ENCODE results near the gene GJA5.

The GJA5 gene

DNA sequence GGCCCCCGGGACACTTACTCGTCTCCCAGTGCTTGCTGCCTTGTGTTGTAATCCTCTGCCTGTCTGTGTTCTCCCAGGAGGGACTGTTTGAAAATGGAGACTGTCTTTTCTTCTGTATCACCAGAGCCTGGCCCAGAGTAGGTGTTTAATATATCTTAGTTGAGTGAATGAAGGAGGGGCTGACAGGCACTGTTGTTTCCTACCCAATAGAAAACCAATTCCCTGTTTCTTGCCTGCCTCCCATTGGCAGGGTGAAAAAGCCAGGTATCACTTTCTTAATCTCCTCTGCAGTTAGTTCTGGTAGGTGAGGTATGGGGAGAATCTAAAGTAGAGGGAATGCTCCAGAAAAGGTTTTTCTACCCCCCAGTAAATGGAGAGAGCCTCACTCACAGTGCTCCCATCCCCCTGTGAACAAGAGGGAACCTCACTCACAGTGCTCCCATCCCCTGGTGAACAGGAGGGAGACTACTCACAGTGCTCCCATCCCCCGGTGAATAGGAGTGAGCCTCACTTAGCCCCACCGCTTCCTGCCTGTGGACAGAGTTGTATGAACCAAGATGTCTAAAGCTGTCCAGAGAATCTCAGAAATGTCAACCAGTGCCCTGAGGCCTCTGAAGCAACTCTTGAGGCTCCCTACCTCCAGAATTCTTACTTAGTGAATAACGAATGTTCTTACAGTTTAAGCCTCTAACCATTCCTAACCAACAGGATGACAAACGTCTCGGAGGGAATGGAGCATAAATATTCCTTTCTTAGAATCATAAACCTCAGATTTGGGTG, at the start of gene GJA5:
Gene GJA5 (minus strand): TSS at position 122 of the 780 bp plus-strand sequence. CDS start 1,364 bp downstream, outside the sequence.
- H3K27ac ChIP-seq, result peak within 1 kb of the TSS in 4 of 11 experiments; percentile 16 to 61 (median 24); a peak in 3 of 22 replicates
- no peaks in the 10 kb centered on the region for H3K27me3 ChIP-seq
- peak within 1 kb of the TSS in 9 of 11 experiments; percentile 14 to 95 (median 86); a peak in 16 of 22 replicates for H3K4me2 ChIP-seq
- no peak for TF ChIP-seq Cebpa-rat (IDR thresholded peaks at IDR 0.05)
- peaks cover 19 to 81% (median 66%) of the 10 kb centered on the region in 10 experiments for H3K4me1 ChIP-seq
- H3K36me3 ChIP-seq, result no peaks in the 10 kb centered on the region
- no peaks in the 10 kb centered on the region; a peak in 1 of 22 replicates for H3K9me3 ChIP-seq (replicated peaks in 1 of 11)
- no peaks in the 10 kb centered on the region for H4K20me1 ChIP-seq
- no peak within 1 kb of the TSS for H3K4me3 ChIP-seq
- no peak within 1 kb of the TSS for H3K9ac ChIP-seq

DNA sequence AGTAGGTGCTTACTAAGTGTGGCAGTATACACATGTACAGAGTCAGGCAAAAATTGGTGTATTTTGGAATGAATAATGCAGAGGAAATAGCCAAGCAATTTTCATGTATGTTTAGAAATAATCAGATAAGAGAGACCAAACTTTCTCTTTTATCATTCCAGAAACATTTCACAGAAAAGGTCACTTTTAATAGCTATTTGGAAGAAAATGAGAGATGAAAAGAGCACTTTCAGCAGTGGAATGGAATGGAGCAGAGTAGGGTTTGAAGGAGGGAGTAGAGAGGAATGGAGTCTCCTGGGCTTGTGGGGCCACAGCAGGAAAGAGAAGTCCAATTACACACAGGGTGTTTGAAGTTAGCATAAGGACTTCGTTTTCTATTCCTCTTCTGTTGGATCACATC, 48.8 kb upstream of the GJA5 start:
- H4K20me1 ChIP-seq, result no peaks in the 10 kb centered on the region
- no peak overlapping the region for H3K27ac ChIP-seq
- no peak for TF ChIP-seq Cebpa-rat (IDR thresholded peaks at IDR 0.05)
- no peaks in the 10 kb centered on the region for H3K36me3 ChIP-seq
- H3K9me3 ChIP-seq (replicated peaks in 1 of 11), result no peaks in the 10 kb centered on the region
- no peaks in the 10 kb centered on the region for H3K27me3 ChIP-seq
- H3K9ac ChIP-seq, result no peak overlapping the region
- H3K4me1 ChIP-seq, result peaks cover 0 to 11% (median 0%) of the 10 kb centered on the region in 10 experiments; a peak in 6 of 20 replicates
- H3K4me3 ChIP-seq, result no peak overlapping the region
- H3K4me2 ChIP-seq, result no peak overlapping the region

DNA sequence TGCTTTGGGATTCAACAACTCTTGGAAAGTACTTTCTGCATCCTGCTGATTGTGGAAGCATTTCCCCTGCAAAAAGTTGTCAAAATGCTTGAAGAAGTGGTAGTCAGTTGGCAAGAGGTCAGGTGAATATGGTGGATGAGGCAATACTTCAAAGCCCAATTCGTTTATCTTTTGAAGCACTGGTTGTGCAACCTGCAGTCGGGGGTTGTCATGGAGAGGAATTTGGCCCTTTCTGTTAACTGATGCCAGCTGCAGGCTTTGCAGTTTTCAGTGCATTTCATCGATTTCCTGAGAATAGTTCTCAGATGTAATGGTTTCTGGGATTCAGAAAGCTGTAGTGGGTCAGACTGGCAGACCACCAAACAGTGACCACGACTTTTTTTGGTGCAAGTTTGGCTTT, 47.6 kb upstream of the GJA5 start:
- Histone ChIP-seq H3K27me3 (no peaks in the 10 kb centered on the region), H3K4me2 (no peak overlapping the region), H3K27ac (no peak overlapping the region), H3K4me1 (peaks cover 0 to 7% (median 0%) of the 10 kb centered on the region in 10 experiments; a peak in 6 of 20 replicates), H3K9me3 (replicated peaks in 1 of 11) (no peaks in the 10 kb centered on the region), H3K36me3 (no peaks in the 10 kb centered on the region), H3K4me3 (no peak overlapping the region), H4K20me1 (no peaks in the 10 kb centered on the region), H3K9ac (no peak overlapping the region)
- peak in 2 of 11 experiments; percentile 35 to 52; a peak in 2 of 22 replicates for TF ChIP-seq Cebpa-rat (IDR thresholded peaks at IDR 0.05)

DNA sequence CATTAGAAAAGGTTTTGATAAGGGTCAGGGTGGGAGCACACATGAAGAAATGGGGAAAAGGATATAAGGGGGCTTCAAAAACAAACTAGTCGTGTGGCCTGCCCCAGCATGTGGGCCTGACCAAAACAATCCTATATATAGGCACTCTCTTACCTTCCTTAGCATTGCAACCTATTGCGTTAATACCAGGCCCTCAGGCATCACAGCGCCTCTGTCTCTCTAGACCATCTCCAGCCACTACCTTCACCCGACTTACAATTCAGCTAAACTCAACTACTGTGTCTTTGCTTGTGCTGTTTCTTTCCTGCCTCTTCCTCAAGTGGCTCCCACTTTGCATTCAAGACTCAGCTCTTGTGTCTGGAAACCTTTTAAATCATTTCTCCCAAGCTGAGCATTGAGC, 47.0 kb upstream of the GJA5 start:
- Histone ChIP-seq H3K36me3 (no peaks in the 10 kb centered on the region), H3K27me3 (no peaks in the 10 kb centered on the region), H3K4me3 (no peak overlapping the region), H3K4me2 (no peak overlapping the region), H4K20me1 (no peaks in the 10 kb centered on the region), H3K9ac (no peak overlapping the region), H3K4me1 (peaks cover 0 to 1% (median 0%) of the 10 kb centered on the region in 10 experiments; a peak in 2 of 20 replicates), H3K9me3 (replicated peaks in 1 of 11) (no peaks in the 10 kb centered on the region), H3K27ac (no peak overlapping the region)
- TF ChIP-seq Cebpa-rat (IDR thresholded peaks at IDR 0.05), result no peak

DNA sequence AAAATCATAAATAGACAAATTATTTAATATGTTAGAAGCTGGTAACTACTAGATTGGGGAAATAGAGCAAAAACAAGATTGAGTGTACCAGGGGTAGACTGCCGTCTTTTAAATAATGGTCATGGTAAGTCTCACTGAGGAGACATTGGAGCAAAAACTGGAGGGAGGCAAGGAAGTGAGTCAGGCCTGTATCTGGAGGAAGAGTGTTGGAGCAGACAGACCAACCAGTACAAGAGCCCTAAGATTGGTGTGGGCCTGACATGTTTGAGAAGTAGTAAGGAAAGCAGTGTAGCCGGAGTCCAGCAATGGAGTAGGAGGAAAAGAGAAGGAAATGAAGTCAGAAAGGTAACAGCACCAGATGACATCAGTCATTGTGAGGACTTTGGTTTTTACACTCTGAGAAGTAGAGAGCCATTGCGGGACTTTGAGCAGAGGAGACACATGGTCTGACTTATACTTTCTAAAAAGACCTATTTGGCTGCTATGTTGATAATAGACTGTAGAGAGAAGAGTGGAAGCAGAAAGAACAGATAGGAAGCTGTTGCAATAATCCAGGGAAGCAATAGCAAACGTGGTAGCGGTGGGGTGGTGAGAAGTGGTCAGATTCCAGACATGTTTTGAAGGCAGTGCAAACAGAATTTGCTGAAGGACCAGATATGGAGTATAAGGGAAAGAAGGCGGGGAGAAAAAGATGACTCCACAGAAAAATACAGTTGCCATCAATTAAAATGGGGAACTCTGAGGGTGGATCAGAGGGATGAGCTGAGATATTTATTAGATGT, 44.7 kb upstream of the GJA5 start:
- peaks cover 0 to 7% (median 0%) of the 10 kb centered on the region in 11 experiments; a peak in 5 of 22 replicates for H3K9me3 ChIP-seq (replicated peaks in 1 of 11)

DNA sequence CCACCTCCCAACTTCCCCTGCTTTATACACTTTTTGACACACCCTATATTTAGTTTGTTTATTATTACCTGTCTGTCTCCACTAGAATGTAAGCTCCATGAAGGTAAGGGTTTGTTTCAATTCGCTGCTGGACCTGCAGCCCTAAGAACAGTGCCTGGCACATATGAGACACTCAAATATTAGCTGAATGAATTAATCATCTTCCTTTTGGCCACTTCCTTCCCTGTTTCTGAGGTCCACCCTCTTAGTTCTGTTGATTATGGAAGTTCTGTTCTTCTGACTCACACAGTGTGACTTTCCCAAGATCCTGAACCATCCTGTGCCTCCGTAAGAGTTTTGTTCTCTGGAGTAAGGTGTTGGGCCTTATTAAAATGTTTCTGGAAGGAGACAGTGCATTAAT, 40.4 kb upstream of the GJA5 start:
- peaks cover 5 to 24% (median 17%) of the 10 kb centered on the region in 10 experiments; a peak in 19 of 20 replicates for H3K4me1 ChIP-seq
- no peaks in the 10 kb centered on the region for H3K36me3 ChIP-seq
- H3K27ac ChIP-seq, result no peak overlapping the region
- H3K4me3 ChIP-seq, result no peak overlapping the region
- H3K9ac ChIP-seq, result no peak overlapping the region
- peak overlapping the region in 3 of 11 experiments; percentile 17 to 57 (median 51); a peak in 6 of 22 replicates for H3K4me2 ChIP-seq
- H3K27me3 ChIP-seq, result no peaks in the 10 kb centered on the region
- peaks cover 0 to 13% (median 0%) of the 10 kb centered on the region in 11 experiments; a peak in 5 of 22 replicates for H3K9me3 ChIP-seq (replicated peaks in 1 of 11)
- H4K20me1 ChIP-seq, result no peaks in the 10 kb centered on the region
- TF ChIP-seq Cebpa-rat (IDR thresholded peaks at IDR 0.05), result no peak

More for the DNA sequence above, 44.7 kb upstream of the GJA5 start:
- Histone ChIP-seq H3K27ac (no peak overlapping the region), H3K9ac (no peak overlapping the region), H3K4me3 (no peak overlapping the region), H3K4me2 (no peak overlapping the region), H4K20me1 (no peaks in the 10 kb centered on the region), H3K4me1 (peaks cover 0 to 13% (median 0%) of the 10 kb centered on the region in 10 experiments; a peak in 6 of 20 replicates), H3K27me3 (no peaks in the 10 kb centered on the region), H3K36me3 (no peaks in the 10 kb centered on the region)
- TF ChIP-seq Cebpa-rat (IDR thresholded peaks at IDR 0.05), result no peak

DNA sequence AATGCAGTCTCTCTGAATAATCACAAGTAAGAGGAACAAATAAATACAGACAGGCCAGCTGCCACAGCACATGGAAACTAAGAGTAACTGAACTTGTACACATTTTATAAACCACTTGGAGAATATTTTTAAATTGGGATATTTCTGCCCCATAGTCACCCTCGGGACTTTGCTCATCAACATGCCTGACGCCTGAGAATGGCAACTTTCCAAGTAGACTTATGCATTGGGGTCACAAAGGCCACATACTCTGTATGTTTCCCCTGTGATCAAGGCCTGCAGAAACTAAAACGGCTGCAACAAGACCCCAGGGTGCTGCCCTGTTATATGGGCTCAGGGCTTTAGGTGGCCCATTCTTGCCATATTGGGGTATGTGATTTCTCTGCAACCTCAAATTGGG, 38.3 kb upstream of the GJA5 start:
- Histone ChIP-seq H3K27ac (0 out of 22 replicates have a peak overlapping the region, but pooled peaks of 1 of the 11 experiments have one; percentile 7), H3K27me3 (no peaks in the 10 kb centered on the region), H3K4me1 (peaks cover 5 to 24% (median 17%) of the 10 kb centered on the region in 10 experiments; a peak in 19 of 20 replicates), H4K20me1 (no peaks in the 10 kb centered on the region), H3K36me3 (no peaks in the 10 kb centered on the region), H3K4me3 (no peak overlapping the region), H3K4me2 (peak overlapping the region in 8 of 11 experiments; percentile 24 to 71 (median 52); a peak in 14 of 22 replicates), H3K9ac (no peak overlapping the region; a peak in 1 of 22 replicates), H3K9me3 (replicated peaks in 1 of 11) (peaks cover 0 to 13% (median 0%) of the 10 kb centered on the region in 11 experiments; a peak in 5 of 22 replicates)
- no peak for TF ChIP-seq Cebpa-rat (IDR thresholded peaks at IDR 0.05)

DNA sequence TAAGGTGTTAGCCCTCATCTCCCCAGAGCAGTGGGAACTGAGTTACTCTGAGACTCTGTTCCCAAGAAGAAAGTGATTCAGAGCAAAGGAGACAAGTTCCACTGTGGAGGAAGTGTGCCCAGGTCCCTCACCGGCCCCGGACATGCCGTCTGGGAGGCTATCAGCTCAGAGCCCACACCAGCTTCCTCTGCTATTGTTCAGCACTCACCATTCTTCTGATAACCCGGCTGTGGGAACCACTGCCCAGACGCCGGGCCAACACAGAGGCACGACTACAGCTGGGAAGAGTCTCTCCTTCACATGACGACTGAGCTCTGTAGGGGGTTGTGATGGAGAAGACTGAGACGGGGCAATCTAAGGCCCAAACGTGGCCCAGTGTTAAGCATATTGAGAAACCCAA, 34.2 kb upstream of the GJA5 start:
- TF ChIP-seq Cebpa-rat (IDR thresholded peaks at IDR 0.05), result no peak
- no peak overlapping the region for H3K9ac ChIP-seq
- no peak overlapping the region for H3K4me3 ChIP-seq
- H4K20me1 ChIP-seq, result no peaks in the 10 kb centered on the region
- H3K27me3 ChIP-seq, result no peaks in the 10 kb centered on the region
- no peak overlapping the region for H3K4me2 ChIP-seq
- H3K4me1 ChIP-seq, result peaks cover 0 to 22% (median 15%) of the 10 kb centered on the region in 10 experiments; a peak in 15 of 20 replicates
- peaks cover 0 to under 1% (median 0%) of the 10 kb centered on the region in 11 experiments; a peak in 1 of 22 replicates for H3K9me3 ChIP-seq (replicated peaks in 1 of 11)
- no peaks in the 10 kb centered on the region for H3K36me3 ChIP-seq
- H3K27ac ChIP-seq, result no peak overlapping the region

DNA sequence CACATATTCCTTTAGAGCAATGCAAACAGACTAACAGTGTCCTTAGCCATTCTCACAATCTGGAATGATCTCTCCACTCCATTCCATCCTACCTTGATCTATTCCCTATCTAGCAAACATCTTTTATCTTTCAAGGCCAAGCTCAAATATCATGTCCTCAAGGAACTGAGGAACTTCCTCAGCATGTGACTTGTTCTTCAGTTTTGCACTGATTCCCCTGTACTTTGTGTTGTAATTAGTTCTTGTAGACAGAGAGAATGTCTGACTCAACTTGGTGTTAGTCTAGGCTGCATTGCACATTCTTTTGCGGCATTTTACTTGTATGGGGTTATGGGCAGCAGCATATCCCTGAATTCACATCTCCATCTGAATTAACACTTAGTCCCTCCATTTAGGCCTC, 31.5 kb upstream of the GJA5 start:
- no peak overlapping the region for H3K9ac ChIP-seq
- H3K9me3 ChIP-seq (replicated peaks in 1 of 11), result no peaks in the 10 kb centered on the region; a peak in 1 of 22 replicates
- H3K4me1 ChIP-seq, result peaks cover 0 to 7% (median 0%) of the 10 kb centered on the region in 10 experiments; a peak in 2 of 20 replicates
- no peak overlapping the region for H3K27ac ChIP-seq
- H4K20me1 ChIP-seq, result no peaks in the 10 kb centered on the region
- no peak for TF ChIP-seq Cebpa-rat (IDR thresholded peaks at IDR 0.05)
- no peaks in the 10 kb centered on the region for H3K36me3 ChIP-seq
- no peak overlapping the region for H3K4me3 ChIP-seq
- H3K27me3 ChIP-seq, result no peaks in the 10 kb centered on the region
- no peak overlapping the region for H3K4me2 ChIP-seq
